ENCODE measurements around the gene RAP1GAP2.
"Not testable (repeated sequence)": the region's sequence is repeated elsewhere in the genome, so short reads cannot be mapped to it uniquely, and the experiment has no call there.

Gene RAP1GAP2

GRCh38 chr17:3063507-3063906 lies 267.3 kb downstream of the RAP1GAP2 start, which contains the start of gene OR1D5:
Gene OR1D5 (minus strand): TSS chr17:3063607. CDS start chr17:3063607, 0 bp downstream.
- not testable (repeated sequence) for DNase-seq

DNA sequence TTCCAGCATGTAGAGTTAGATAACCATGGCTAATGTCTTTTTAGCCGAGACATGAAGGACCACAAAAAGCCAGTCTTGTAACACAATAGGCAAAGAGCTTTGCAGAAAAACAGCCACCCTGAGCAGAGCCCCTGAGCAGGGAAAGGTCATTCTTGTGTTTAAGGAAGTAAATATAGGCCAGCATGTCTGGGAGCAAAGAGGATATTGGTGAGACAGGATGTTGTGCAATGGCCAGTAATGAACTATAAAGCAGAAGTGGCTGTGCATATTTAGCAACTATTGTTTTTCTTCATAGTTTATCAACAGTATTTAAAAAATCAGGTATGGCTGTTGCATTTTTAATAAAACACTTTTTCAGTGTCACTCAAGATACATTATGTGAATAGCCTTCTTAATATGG lies 269.0 kb downstream of the RAP1GAP2 start:
- not testable (repeated sequence) for DNase-seq

- not testable (repeated sequence) for DNase-seq
These were observed 277.6 kb downstream of the RAP1GAP2 start for GRCh38 chr17:3073850-3074249.

All from GDM1 (cell line).